ENCODE data around the gene CHKA.

GRCh38 chr11:68168694-68169093 is 47.5 kb upstream of the CHKA start:
- no peak for TF ChIP-seq REST (IDR thresholded peaks at IDR 0.05; ENCODE audit: insufficient read depth in 1 of 2, low read depth in 2 of 2, low read length in 2 of 2)
- TF ChIP-seq TAF1 (IDR thresholded peaks at IDR 0.05; ENCODE audit: borderline replicate concordance, insufficient read depth, low read length): no peak
- TF ChIP-seq POLR2AphosphoS5 (IDR thresholded peaks at IDR 0.05; ENCODE audit: low read depth, low read length): no peak
- no peak for TF ChIP-seq FOXP2 (optimal IDR thresholded peaks at IDR 0.05; ENCODE audit: borderline replicate concordance, extremely low read depth, extremely low read length, insufficient read depth)
